ENCODE measurements around the gene COL23A1. TPM values are rescaled to one million over a fixed set of nuclear protein-coding genes. Genes with fewer than 3 reads are reported as not detected.

The COL23A1 gene
- total RNA-seq, 2 experiments from 2014 or later: 0.15 TPM; not detected in 1

- ChIA-PET CTCF (no interaction called here), POLR2A (no interaction called here)
- no peak for DNase-seq
- Mint-ChIP-seq H3K4me3 (no peak overlapping the region), H3K4me1 (ENCODE audit: low read depth) (no peaks in the 10 kb centered on the region), H3K9me3 (peaks cover 5% of the 10 kb centered on the region), H3K27me3 (no peaks in the 10 kb centered on the region), H3K36me3 (no peaks in the 10 kb centered on the region), H3K27ac (no peak overlapping the region)
- intact Hi-C loops (cut with micrococcal nuclease): no loop called here
Observed at GRCh38 chr5:178505639-178506407, 84.4 kb downstream of the COL23A1 start.

- H3K4me3 Mint-ChIP-seq: no peak overlapping the region
Observed at GRCh38 chr5:178504340-178504960, 85.7 kb downstream of the COL23A1 start.

DNA sequence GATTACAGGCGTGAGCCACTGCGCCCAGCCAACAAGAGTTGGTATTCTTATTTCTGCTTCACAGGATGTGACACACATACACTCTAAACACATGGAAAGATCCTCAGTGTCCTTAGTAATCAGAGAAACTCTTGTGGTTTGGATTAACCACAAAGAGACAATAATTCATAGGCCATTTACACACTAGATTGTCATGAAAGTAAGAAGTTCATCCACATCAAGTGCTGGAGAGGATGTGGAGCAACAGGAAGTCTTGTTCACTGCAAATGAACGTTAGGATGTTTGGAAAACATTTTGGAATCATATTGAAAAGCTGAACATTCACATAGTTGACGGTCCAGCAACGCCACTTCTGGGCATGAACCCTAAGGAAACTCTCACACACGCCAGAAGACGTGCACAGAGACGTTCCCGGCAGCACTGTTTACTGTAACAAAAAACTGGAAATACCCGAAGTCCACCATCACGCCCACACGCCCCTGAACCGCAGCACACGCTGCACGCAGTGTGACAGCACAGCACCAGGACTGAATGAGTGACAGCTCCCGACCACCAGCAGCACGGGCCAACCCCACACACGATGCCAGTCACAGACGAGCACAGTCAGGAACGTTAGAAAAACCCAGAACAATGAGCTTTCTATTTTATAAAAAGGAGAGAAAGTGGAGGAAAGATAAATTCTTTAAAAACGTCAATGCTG, 87.6 kb downstream of the COL23A1 start:
- Mint-ChIP-seq H3K27me3 (no peaks in the 10 kb centered on the region), H3K9me3 (peaks cover 1% of the 10 kb centered on the region), H3K27ac (no peak overlapping the region), H3K36me3 (no peaks in the 10 kb centered on the region), H3K4me3 (no peak overlapping the region), H3K4me1 (ENCODE audit: low read depth) (no peaks in the 10 kb centered on the region)
- CTCF ChIA-PET: no interaction called here
- POLR2A ChIA-PET: no interaction called here
- no peak for DNase-seq
- intact Hi-C loops (cut with micrococcal nuclease): no loop called here

More at GRCh38 chr5:178504340-178504960, 85.7 kb downstream of the COL23A1 start:
- POLR2A ChIA-PET: no interaction called here
- no peaks in the 10 kb centered on the region for H3K4me1 Mint-ChIP-seq (ENCODE audit: low read depth)
- no peak overlapping the region for H3K27ac Mint-ChIP-seq
- no peak for DNase-seq
- H3K9me3 Mint-ChIP-seq: peaks cover 5% of the 10 kb centered on the region
- H3K36me3 Mint-ChIP-seq: no peaks in the 10 kb centered on the region
- CTCF ChIA-PET: no interaction called here
- no peaks in the 10 kb centered on the region for H3K27me3 Mint-ChIP-seq
- intact Hi-C loops (cut with micrococcal nuclease): no loop called here

DNA sequence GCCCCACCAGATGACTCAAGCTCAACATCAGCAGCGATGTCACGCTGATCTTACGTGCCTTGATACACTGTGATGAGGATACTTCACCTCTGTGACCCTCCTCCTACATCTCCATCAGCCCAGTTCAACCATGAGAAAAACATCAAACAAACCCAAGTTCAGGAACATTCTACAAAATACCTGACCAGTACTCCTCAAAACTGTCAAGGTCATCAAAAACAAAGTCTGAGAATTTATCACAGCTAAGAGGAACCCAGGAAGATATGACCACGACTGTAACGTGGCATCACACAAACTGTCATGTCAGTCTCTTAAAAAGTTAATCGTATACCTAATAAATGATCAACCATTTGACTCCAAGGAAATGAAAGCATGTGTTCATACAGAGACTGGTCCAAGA, 90.8 kb downstream of the COL23A1 start:
- Mint-ChIP-seq H3K4me3 (no peak overlapping the region), H3K4me1 (ENCODE audit: low read depth) (no peaks in the 10 kb centered on the region), H3K9me3 (no peaks in the 10 kb centered on the region), H3K36me3 (no peaks in the 10 kb centered on the region), H3K27ac (no peak overlapping the region), H3K27me3 (no peaks in the 10 kb centered on the region)
- intact Hi-C loops (cut with micrococcal nuclease): no loop called here
- POLR2A ChIA-PET: no interaction called here
- DNase-seq: no peak
- CTCF ChIA-PET: no interaction called here

GRCh38 chr5:178496642-178497041, 93.6 kb downstream of the COL23A1 start:
- no peaks in the 10 kb centered on the region for H3K4me1 Mint-ChIP-seq (ENCODE audit: low read depth)
- intact Hi-C loops (cut with micrococcal nuclease): no loop called here

DNA sequence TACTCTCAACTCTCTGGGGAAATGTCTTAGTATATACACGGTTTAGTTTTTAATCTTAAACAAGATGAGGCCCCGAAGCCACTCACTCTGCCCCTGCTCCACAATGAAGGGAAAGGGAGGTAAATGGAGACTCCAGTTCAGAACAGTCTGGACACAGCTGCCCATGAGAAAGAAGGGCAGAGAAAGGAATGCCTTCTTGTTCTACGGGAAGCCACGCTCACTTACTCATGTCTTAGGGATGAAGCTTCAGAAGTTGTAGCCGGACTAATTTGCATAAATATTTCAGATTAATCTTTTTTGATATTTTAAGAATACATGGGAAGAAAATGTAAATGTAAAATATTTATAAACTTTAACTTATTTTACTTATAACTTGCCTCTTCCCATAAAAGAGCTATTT, 94.0 kb downstream of the COL23A1 start:
- POLR2A ChIA-PET: no interaction called here
- Mint-ChIP-seq H3K4me1 (ENCODE audit: low read depth) (no peaks in the 10 kb centered on the region), H3K9me3 (no peaks in the 10 kb centered on the region), H3K27me3 (peaks cover 2% of the 10 kb centered on the region), H3K36me3 (no peaks in the 10 kb centered on the region), H3K4me3 (no peak overlapping the region), H3K27ac (no peak overlapping the region)
- no peak for DNase-seq
- CTCF ChIA-PET: interaction anchor here (1.7 kb wide), 1 partner anchor 35 kb away, joined by 10 read pairs; no protein-coding TSS in a partner anchor
- intact Hi-C loops (cut with micrococcal nuclease): no loop called here

More at GRCh38 chr5:178496642-178497041, 93.6 kb downstream of the COL23A1 start:
- Mint-ChIP-seq H3K36me3 (no peaks in the 10 kb centered on the region), H3K27me3 (peaks cover 2% of the 10 kb centered on the region), H3K4me3 (no peak overlapping the region), H3K27ac (no peak overlapping the region), H3K9me3 (no peaks in the 10 kb centered on the region)
- ChIA-PET CTCF (interaction anchor here (1.7 kb wide), 1 partner anchor 35 kb away, joined by 10 read pairs; no protein-coding TSS in a partner anchor), POLR2A (no interaction called here)
- DNase-seq: no peak

GRCh38 chr5:178495706-178496105, 94.5 kb downstream of the COL23A1 start:
- ChIA-PET POLR2A (no interaction called here), CTCF (interaction anchor here (1.7 kb wide), 1 partner anchor 35 kb away, joined by 10 read pairs; no protein-coding TSS in a partner anchor)
- Mint-ChIP-seq H3K27ac (no peak overlapping the region), H3K27me3 (peaks cover 2% of the 10 kb centered on the region), H3K9me3 (no peaks in the 10 kb centered on the region), H3K4me3 (no peak overlapping the region), H3K36me3 (no peaks in the 10 kb centered on the region), H3K4me1 (ENCODE audit: low read depth) (no peaks in the 10 kb centered on the region)
- intact Hi-C loops (cut with micrococcal nuclease): no loop called here
- DNase-seq: no peak

- no peak for DNase-seq
- CTCF ChIA-PET: interaction anchor here (0.7 kb wide), 1 partner anchor 31 kb away, joined by 3 read pairs; no protein-coding TSS in a partner anchor
- Mint-ChIP-seq H3K27me3 (peaks cover 4% of the 10 kb centered on the region), H3K27ac (no peak overlapping the region), H3K4me3 (no peak overlapping the region), H3K4me1 (ENCODE audit: low read depth) (no peaks in the 10 kb centered on the region), H3K9me3 (no peaks in the 10 kb centered on the region), H3K36me3 (no peaks in the 10 kb centered on the region)
- intact Hi-C loops (cut with micrococcal nuclease): no loop called here
- POLR2A ChIA-PET: no interaction called here
Observed at GRCh38 chr5:178492278-178492677, 97.9 kb downstream of the COL23A1 start.

- intact Hi-C loops (cut with micrococcal nuclease): no loop called here
- H3K4me3 Mint-ChIP-seq: no peak overlapping the region
- no peaks in the 10 kb centered on the region for H3K9me3 Mint-ChIP-seq
- H3K27me3 Mint-ChIP-seq: peaks cover 4% of the 10 kb centered on the region
- ChIA-PET CTCF (no interaction called here), POLR2A (no interaction called here)
- DNase-seq: no peak
- no peaks in the 10 kb centered on the region for H3K4me1 Mint-ChIP-seq (ENCODE audit: low read depth)
- no peak overlapping the region for H3K27ac Mint-ChIP-seq
- H3K36me3 Mint-ChIP-seq: no peaks in the 10 kb centered on the region
Observed at GRCh38 chr5:178490935-178491652, 99.1 kb downstream of the COL23A1 start.

- no peaks in the 10 kb centered on the region for H3K36me3 Mint-ChIP-seq
- H3K9me3 Mint-ChIP-seq: no peaks in the 10 kb centered on the region
- no peak for DNase-seq
- intact Hi-C loops (cut with micrococcal nuclease): no loop called here
- ChIA-PET CTCF (no interaction called here), POLR2A (no interaction called here)
- peaks cover 4% of the 10 kb centered on the region for H3K27me3 Mint-ChIP-seq
- no peak overlapping the region for H3K4me3 Mint-ChIP-seq
- no peak overlapping the region for H3K27ac Mint-ChIP-seq
- no peaks in the 10 kb centered on the region for H3K4me1 Mint-ChIP-seq (ENCODE audit: low read depth)
Observed at GRCh38 chr5:178489271-178489976, 100.8 kb downstream of the COL23A1 start.

DNA sequence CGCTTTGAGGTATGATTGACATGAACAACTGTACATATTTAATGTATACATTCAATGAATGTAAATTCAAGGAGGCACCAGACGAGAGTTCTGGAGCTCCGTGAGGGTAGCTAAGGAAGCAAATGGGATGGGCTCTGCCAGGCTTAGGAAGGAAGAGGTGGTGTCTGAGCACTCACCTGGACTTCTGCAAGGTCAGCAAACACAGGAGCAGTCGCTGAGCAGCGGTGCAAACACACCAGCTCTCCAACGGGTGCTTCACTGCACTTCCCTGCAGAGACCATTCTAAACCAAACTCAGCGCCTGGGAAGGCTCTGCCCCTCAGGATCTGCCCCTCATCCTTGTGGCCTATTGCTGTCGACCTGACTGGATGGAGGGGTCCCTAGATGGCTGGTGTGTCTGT, 101.5 kb downstream of the COL23A1 start:
- Mint-ChIP-seq H3K27me3 (peaks cover 4% of the 10 kb centered on the region), H3K9me3 (no peaks in the 10 kb centered on the region), H3K27ac (no peak overlapping the region), H3K36me3 (no peaks in the 10 kb centered on the region), H3K4me1 (ENCODE audit: low read depth) (peaks cover 2% of the 10 kb centered on the region), H3K4me3 (no peak overlapping the region)
- intact Hi-C loops (cut with micrococcal nuclease): no loop called here
- ChIA-PET CTCF (no interaction called here), POLR2A (no interaction called here)
- DNase-seq: no peak
